K562 (cell line): Measurements from ENCODE around the gene DCUN1D3. TPM values are rescaled to one million over a fixed set of nuclear protein-coding genes. Genes with fewer than 3 reads are reported as not detected.
A peak's percentile ranks its signal among the peaks of the same experiment; 100 is the strongest.

Experiments used
- ARNT ChIP-seq, 2 experiments: fragments of 450-650 bp; IDR thresholded peaks; 2 replicates each; pipeline ENCODE4 v1.6.1; 2016; ENCODE audit warnings: mild to moderate bottlenecking in 1 of 2
- CEBPZ ChIP-seq: fragments of 150-350 bp; IDR thresholded peaks from 2 replicates; pipeline ENCODE4 v1.6.1; 2014; ENCODE audit warnings: low read depth, mild to moderate bottlenecking, low read length, borderline replicate concordance
- CHD7 ChIP-seq: fragments of 200-600 bp; sonication (generic); IDR thresholded peaks from one replicate; pipeline ENCODE4 v1.6.1; 2012; ENCODE audit warnings: mild to moderate bottlenecking, low read depth, low read length, inconsistent platforms
- MCM2 ChIP-seq: fragments of 450-650 bp; IDR thresholded peaks from 2 replicates; pipeline ENCODE4 v1.6.1; 2017; ENCODE audit warnings: low read depth, mild to moderate bottlenecking
- RBM17 ChIP-seq: fragments of 200-400 bp; formaldehyde crosslinking; IDR thresholded peaks from 2 replicates; pipeline ENCODE4 v1.6.1; 2017; ENCODE audit warnings: low read depth, mild to moderate bottlenecking, low read length, borderline replicate concordance
- polyA plus RNA-seq, 8 experiments: library from polyadenylated mRNA; depleted of rRNA in 4 of 8; stranded (reverse) in 5 of 8; unstranded in 3 of 8; fragments of >200 nt; fragmentation: Nextera tagmentation in 2 of 8; fragmentation: Illumina TruSeq in 1 of 8; extraction: Ambion mirVana in 2 of 8; extraction: Trizol in 1 of 8; gene quantifications; 2 replicates each; pipeline versions ENCODE4 v1.2.1 to v1.2.3, GENCODE V29; 2011 to 2014; ENCODE audit warnings: inconsistent platforms in 1 of 8, missing spikeins in 1 of 8
- total RNA-seq, 7 experiments: library from RNA; depleted of rRNA in 6 of 7; stranded (reverse); fragments of >200 nt in 6 of 7; fragmentation: Illumina TruSeq in 2 of 7; extraction: Trizol in 2 of 7; gene quantifications; 2 replicates each; pipeline versions ENCODE4 v1.2.1 to v1.2.3, GENCODE V29; 2011 to 2021; ENCODE audit warnings: low replicate concordance in 1 of 7
- TF ChIP-seq, protein P1 (sequence below): sonication (generic); formaldehyde crosslinking; IDR thresholded peaks from 2 replicates; pipeline ENCODE4 v1.8.0; 2022; ENCODE audit warnings: mild to moderate bottlenecking, missing genetic modification reagents
- TF ChIP-seq, protein P2 (sequence below): fragments of 450-650 bp; formaldehyde crosslinking; IDR thresholded peaks from 2 replicates; pipeline ENCODE4 v1.4.0; 2020; ENCODE audit warnings: mild to moderate bottlenecking, moderate library complexity

DCUN1D3 gene
- total and polyA plus RNA-seq, 9 of the 15 experiments (the other 6 are each of a cell fraction or from before 2014, with no cell fraction given): 1.0 to 4.7 (median 2.2) TPM

DNA sequence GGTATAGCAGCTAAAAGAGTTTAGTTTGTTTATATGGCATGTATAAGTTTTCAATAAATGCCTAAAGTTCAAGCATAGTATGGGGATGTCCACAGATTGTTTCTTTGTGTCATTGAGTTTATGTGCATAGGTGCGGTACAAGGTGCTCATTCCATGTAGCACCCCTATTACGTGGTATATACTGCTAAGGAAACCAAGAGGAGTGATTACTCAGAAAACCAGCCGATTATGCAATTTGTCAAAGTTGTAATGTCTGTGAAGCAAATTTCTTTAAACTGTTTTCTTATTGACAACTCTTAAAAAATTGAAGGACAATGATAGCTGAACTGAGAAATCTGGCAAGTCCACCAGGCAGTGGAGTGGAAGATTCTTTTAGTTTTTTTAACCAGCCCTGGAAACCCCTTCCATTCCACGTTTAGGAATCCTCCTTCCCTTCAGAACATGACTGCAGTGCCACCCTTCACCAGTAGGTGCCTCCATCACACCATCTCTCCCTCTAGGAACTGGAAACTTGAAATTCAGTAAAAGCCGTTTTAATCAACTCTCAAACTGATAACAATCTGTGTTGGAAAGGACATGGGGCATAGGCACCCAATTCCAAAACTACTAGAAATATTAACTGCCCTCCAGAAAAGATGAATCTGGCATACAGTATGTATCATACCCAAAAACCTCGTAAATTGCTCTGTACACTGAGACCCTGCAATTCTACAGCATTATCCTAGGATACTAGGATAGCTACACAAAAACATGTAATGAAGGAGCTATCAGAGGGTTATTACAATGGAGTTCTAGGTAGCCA is 50.4 kb downstream of the DCUN1D3 start (continued):
- TF ChIP-seq, protein P1, sequence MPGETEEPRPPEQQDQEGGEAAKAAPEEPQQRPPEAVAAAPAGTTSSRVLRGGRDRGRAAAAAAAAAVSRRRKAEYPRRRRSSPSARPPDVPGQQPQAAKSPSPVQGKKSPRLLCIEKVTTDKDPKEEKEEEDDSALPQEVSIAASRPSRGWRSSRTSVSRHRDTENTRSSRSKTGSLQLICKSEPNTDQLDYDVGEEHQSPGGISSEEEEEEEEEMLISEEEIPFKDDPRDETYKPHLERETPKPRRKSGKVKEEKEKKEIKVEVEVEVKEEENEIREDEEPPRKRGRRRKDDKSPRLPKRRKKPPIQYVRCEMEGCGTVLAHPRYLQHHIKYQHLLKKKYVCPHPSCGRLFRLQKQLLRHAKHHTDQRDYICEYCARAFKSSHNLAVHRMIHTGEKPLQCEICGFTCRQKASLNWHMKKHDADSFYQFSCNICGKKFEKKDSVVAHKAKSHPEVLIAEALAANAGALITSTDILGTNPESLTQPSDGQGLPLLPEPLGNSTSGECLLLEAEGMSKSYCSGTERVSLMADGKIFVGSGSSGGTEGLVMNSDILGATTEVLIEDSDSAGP (CRISPR knock-in tag): no peak
- TF ChIP-seq, protein P2, sequence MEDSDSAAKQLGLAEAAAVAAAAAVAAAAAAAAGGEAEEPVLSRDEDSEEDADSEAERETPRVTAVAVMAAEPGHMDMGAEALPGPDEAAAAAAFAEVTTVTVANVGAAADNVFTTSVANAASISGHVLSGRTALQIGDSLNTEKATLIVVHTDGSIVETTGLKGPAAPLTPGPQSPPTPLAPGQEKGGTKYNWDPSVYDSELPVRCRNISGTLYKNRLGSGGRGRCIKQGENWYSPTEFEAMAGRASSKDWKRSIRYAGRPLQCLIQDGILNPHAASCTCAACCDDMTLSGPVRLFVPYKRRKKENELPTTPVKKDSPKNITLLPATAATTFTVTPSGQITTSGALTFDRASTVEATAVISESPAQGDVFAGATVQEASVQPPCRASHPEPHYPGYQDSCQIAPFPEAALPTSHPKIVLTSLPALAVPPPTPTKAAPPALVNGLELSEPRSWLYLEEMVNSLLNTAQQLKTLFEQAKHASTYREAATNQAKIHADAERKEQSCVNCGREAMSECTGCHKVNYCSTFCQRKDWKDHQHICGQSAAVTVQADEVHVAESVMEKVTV (CRISPR knock-in tag): peak; percentile 97
- no peak for TF ChIP-seq RBM17
- no peak for TF ChIP-seq MCM2
- no peak for TF ChIP-seq CEBPZ
- TF ChIP-seq CHD7: no peak
- TF ChIP-seq ARNT (IDR thresholded peaks at IDR 0.05): peak in 1 of 2 experiments; percentile 66; a peak in 1 of 4 replicates
